ENCODE data around the gene HRG.

Gene HRG

DNA sequence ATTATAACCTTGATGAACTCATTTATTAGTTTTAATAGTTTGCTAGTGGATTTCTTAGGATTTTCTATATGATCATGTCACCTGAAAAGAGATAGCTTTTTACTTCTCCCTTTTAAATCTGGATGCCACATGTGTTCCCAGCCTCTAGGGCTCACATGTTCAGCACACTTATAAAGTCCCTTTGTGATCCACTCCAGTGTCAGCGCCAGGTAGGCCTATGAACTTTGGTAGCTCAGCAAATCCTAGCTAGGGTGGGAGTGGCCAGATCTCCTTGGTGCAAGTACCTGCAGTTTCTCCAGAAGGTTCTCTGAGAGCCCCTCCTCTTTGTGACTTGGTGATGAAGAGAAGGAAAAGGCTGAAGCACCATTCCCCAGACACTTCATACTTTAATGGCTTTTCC is 17.0 kb upstream of the HRG start:
- no peak overlapping the region for H3K4me3 ChIP-seq (ENCODE audit: low read depth, low read length)
- DNase-seq, result no peak
- peaks cover 6% of the 10 kb centered on the region for H3K27me3 ChIP-seq (ENCODE audit: insufficient read depth, low read depth, severe bottlenecking)
- no peak for TF ChIP-seq CTCF (IDR thresholded peaks at IDR 0.05; ENCODE audit: low read depth, low read length)
- H3K36me3 ChIP-seq, result no peaks in the 10 kb centered on the region
- no peaks in the 10 kb centered on the region for H3K9me3 ChIP-seq (ENCODE audit: severe bottlenecking)
- H3K27ac ChIP-seq, result no peak overlapping the region

GRCh38 chr3:186651678-186652215 is 14.1 kb upstream of the HRG start:
- Histone ChIP-seq H3K27ac (no peak overlapping the region), H3K9me3 (ENCODE audit: severe bottlenecking) (no peaks in the 10 kb centered on the region), H3K27me3 (ENCODE audit: insufficient read depth, low read depth, severe bottlenecking) (peaks cover 6% of the 10 kb centered on the region), H3K4me3 (ENCODE audit: low read depth, low read length) (no peak overlapping the region), H3K36me3 (no peaks in the 10 kb centered on the region)
- TF ChIP-seq CTCF (IDR thresholded peaks at IDR 0.05; ENCODE audit: low read depth, low read length), result no peak
- no peak for DNase-seq

DNA sequence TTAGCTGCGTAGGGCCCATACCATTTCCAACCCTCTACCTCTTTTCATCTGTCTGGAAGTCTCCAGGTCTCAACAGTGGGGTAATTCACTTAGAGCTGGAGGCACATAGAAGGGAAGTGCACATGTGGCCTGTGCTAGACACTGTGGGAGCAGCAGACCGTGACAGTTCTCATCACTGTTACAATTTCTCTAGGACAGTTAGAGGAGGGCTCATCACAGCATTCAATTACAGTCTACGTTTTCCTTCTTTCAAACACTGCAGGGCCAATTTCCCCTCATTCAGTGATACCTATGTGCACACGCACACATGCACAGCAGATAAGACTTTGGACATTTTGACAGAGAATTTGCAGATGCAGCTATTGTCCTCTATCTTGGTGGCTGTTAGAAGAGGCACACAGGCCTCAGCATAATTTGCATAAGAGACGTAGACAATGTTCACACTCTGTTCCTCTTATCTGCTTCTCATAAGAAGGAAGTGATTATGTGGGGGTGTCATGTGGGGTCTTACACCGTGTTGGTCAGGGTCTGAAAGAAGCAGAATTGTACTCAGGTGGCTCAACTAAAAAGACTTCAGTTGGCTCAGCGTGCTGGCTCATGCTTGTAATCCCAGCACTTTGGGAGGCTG is 12.6 kb upstream of the HRG start:
- no peak overlapping the region for H3K27ac ChIP-seq
- no peak overlapping the region for H3K4me3 ChIP-seq (ENCODE audit: low read depth, low read length)
- DNase-seq, result no peak
- H3K9me3 ChIP-seq (ENCODE audit: severe bottlenecking), result no peaks in the 10 kb centered on the region
- no peaks in the 10 kb centered on the region for H3K36me3 ChIP-seq
- TF ChIP-seq CTCF (IDR thresholded peaks at IDR 0.05; ENCODE audit: low read depth, low read length), result no peak
- H3K27me3 ChIP-seq (ENCODE audit: insufficient read depth, low read depth, severe bottlenecking), result peaks cover 6% of the 10 kb centered on the region

DNA sequence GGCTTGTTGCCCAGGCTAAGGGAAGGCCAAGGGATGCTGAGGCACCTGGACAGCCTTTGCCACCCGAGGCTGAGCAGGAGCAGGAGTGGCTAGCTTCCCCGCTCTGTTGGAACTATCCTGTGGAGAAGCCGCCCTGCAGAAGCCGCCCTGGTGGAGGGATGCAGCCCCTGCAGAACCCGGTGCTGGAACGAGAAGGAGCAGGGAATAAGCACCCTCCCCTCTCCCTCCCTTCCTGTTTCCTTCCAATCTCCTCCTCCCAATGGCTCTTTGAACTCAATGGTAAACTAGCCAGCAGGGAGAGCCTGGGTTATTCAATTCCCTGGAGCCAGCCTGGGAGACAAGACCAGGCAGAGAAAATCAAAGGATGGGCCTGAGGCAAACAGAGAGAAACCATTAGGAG is 11.8 kb upstream of the HRG start:
- peak; percentile 60 for TF ChIP-seq CTCF (IDR thresholded peaks at IDR 0.05; ENCODE audit: low read depth, low read length)
- Histone ChIP-seq H3K4me3 (ENCODE audit: low read depth, low read length) (no peak overlapping the region), H3K27ac (no peak overlapping the region), H3K36me3 (no peaks in the 10 kb centered on the region), H3K9me3 (ENCODE audit: severe bottlenecking) (no peaks in the 10 kb centered on the region), H3K27me3 (ENCODE audit: insufficient read depth, low read depth, severe bottlenecking) (peaks cover 6% of the 10 kb centered on the region)
- peak; percentile 50 for DNase-seq

- H3K27ac ChIP-seq, result no peak overlapping the region
- no peak for DNase-seq
- H3K27me3 ChIP-seq (ENCODE audit: insufficient read depth, low read depth, severe bottlenecking), result peaks cover 7% of the 10 kb centered on the region
- H3K9me3 ChIP-seq (ENCODE audit: severe bottlenecking), result no peaks in the 10 kb centered on the region
- no peak overlapping the region for H3K4me3 ChIP-seq (ENCODE audit: low read depth, low read length)
- TF ChIP-seq CTCF (IDR thresholded peaks at IDR 0.05; ENCODE audit: low read depth, low read length), result no peak
- H3K36me3 ChIP-seq, result no peaks in the 10 kb centered on the region
Observed at GRCh38 chr3:186663361-186664118, 2.3 kb upstream of the HRG start.

Data from WERI-Rb-1 (cell line).